ENCODE measurements around the gene BCL6. TPM values are rescaled to one million over a fixed set of nuclear protein-coding genes. Genes with fewer than 3 reads are reported as not detected.
A peak's percentile ranks its signal among the peaks of the same experiment; 100 is the strongest.

BCL6 gene
- total RNA-seq, 1 experiment from 2014 or later = 10.2 TPM

GRCh38 chr3:187736418-187736871 lies 8.8 kb downstream of the BCL6 start:
- Mint-ChIP-seq H3K4me1 (peaks cover 39% of the 10 kb centered on the region), H3K36me3 (peaks cover 10% of the 10 kb centered on the region), H3K27ac (no peak overlapping the region), H3K9me3 (no peaks in the 10 kb centered on the region), H3K27me3 (ENCODE audit: low read depth) (peaks cover 24% of the 10 kb centered on the region), H3K4me3 (peak overlapping the region; percentile 82)
- ATAC-seq = no peak
- CTCF ChIA-PET = interaction anchor here (0.7 to 1.7 kb wide), 9 partner anchors 9 to 1305 kb away, joined by 3 to 9 read pairs (median 5); partner anchors contain the start of gene BCL6
- POLR2A ChIA-PET = interaction anchor here (0.7 to 2.3 kb wide), 5 partner anchors 9 to 1030 kb away, joined by 4 to 12 read pairs (median 6); partner anchors contain the start of gene BCL6
- TF ChIP-seq NR1H2 (CRISPR knock-in tag; IDR thresholded peaks at IDR 0.05) = no peak
- no peak for TF ChIP-seq ZNF219 (CRISPR knock-in tag; IDR thresholded peaks at IDR 0.05; ENCODE audit: borderline replicate concordance)
- TF ChIP-seq ZBTB21 (CRISPR knock-in tag; IDR thresholded peaks at IDR 0.05; ENCODE audit: borderline replicate concordance) = no peak
- TF ChIP-seq ARID4B (CRISPR knock-in tag; IDR thresholded peaks at IDR 0.05; ENCODE audit: borderline replicate concordance) = no peak
- TF ChIP-seq SOX15 (CRISPR knock-in tag; IDR thresholded peaks at IDR 0.05) = no peak
- no peak for TF ChIP-seq RORB (CRISPR knock-in tag; IDR thresholded peaks at IDR 0.05)
- DNase-seq (ENCODE audit: low spot score) = no peak

GRCh38 chr3:187735837-187736236 lies 9.4 kb downstream of the BCL6 start:
- DNase-seq (ENCODE audit: low spot score) (no peak), ATAC-seq (no peak)
- H3K9me3 Mint-ChIP-seq = no peaks in the 10 kb centered on the region
- CTCF ChIA-PET = interaction anchor here (1.2 to 1.7 kb wide), 4 partner anchors 10 to 1219 kb away, joined by 4 to 5 read pairs (median 5); partner anchors contain the start of gene BCL6
- H3K4me3 Mint-ChIP-seq = peak overlapping the region; percentile 82; the same call in 1 of the 2 replicates
- peaks cover 38% of the 10 kb centered on the region for H3K4me1 Mint-ChIP-seq
- H3K27ac Mint-ChIP-seq = no peak overlapping the region
- no peak for TF ChIP-seq ZNF671 (CRISPR knock-in tag; IDR thresholded peaks at IDR 0.05)
- TF ChIP-seq E2F5 (CRISPR knock-in tag; IDR thresholded peaks at IDR 0.05) = no peak
- no peak for TF ChIP-seq ARID4B (CRISPR knock-in tag; IDR thresholded peaks at IDR 0.05; ENCODE audit: borderline replicate concordance)
- no peak for TF ChIP-seq GRHL2 (CRISPR knock-in tag; IDR thresholded peaks at IDR 0.05; ENCODE audit: insufficient replicate concordance, severe bottlenecking)
- no peak for TF ChIP-seq ZNF219 (CRISPR knock-in tag; IDR thresholded peaks at IDR 0.05; ENCODE audit: borderline replicate concordance)
- TF ChIP-seq NFYB (CRISPR knock-in tag; conservative IDR thresholded peaks at IDR 0.05; ENCODE audit: low read depth) = no peak
- no peak for TF ChIP-seq ERG (CRISPR knock-in tag; IDR thresholded peaks at IDR 0.05)
- TF ChIP-seq AFF4 (CRISPR knock-in tag; IDR thresholded peaks at IDR 0.05; ENCODE audit: borderline replicate concordance) = no peak
- TF ChIP-seq ZNF232 (CRISPR knock-in tag; IDR thresholded peaks at IDR 0.05) = no peak
- no peak for TF ChIP-seq MYBL2 (CRISPR knock-in tag; IDR thresholded peaks at IDR 0.05)
- TF ChIP-seq CREM (CRISPR knock-in tag; IDR thresholded peaks at IDR 0.05) = no peak
- TF ChIP-seq TEAD4 (CRISPR knock-in tag; IDR thresholded peaks at IDR 0.05) = no peak
- TF ChIP-seq ETV6 (CRISPR knock-in tag; IDR thresholded peaks at IDR 0.05) = no peak
- TF ChIP-seq ATF3 (CRISPR knock-in tag; conservative IDR thresholded peaks at IDR 0.05) = no peak
- no peak for TF ChIP-seq ZMAT4 (CRISPR knock-in tag; IDR thresholded peaks at IDR 0.05)
- peaks cover 16% of the 10 kb centered on the region for H3K36me3 Mint-ChIP-seq
- POLR2A ChIA-PET = interaction anchor here (2.3 kb wide), 1 partner anchor 10 kb away, joined by 12 read pairs; the partner anchor contains the start of gene BCL6
- peaks cover 19% of the 10 kb centered on the region for H3K27me3 Mint-ChIP-seq (ENCODE audit: low read depth)

All from WTC11 (cell line).